ENCODE results near the gene WDFY1. TPM values are rescaled to one million over a fixed set of nuclear protein-coding genes. Genes with fewer than 3 reads are reported as not detected.

Gene WDFY1
- total RNA-seq, 4 donors from 2014 or later: 28.1 to 38.4 (median 31.8) TPM

DNA sequence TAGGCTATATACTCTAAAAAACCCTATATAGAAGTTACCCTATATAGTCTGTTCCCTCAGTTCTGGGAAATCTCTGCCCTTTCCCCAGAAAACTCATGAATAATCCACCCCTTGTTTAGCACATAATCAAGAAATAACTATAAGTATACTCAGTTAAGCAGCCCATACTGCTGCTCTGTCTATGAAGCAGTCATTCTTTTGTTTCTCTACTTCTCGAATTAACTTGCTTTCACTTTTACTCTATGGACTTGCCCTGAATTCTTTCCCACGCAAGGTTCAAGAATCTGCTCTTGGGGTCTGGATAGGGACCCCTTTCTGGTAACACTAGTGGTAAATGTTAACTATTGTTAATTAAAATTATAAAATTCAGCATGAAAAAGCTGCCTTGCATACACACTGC is 90.4 kb downstream of the WDFY1 start:
- 81 to 98% methylated on average over 2 of the region's 2 CpGs for WGBS, 2 donors
- intact Hi-C loops (cut with DNase I; ENCODE audit: low total_unique reads): no loop called here
- no peak overlapping the region for H3K4me3 ChIP-seq (ENCODE audit: low read depth, poor library complexity, severe bottlenecking)
- DNase-seq (ENCODE audit: low spot score in 2 of 2): no peak
- no peak for TF ChIP-seq POLR2A (IDR thresholded peaks at IDR 0.05)
- TF ChIP-seq, protein P1, sequence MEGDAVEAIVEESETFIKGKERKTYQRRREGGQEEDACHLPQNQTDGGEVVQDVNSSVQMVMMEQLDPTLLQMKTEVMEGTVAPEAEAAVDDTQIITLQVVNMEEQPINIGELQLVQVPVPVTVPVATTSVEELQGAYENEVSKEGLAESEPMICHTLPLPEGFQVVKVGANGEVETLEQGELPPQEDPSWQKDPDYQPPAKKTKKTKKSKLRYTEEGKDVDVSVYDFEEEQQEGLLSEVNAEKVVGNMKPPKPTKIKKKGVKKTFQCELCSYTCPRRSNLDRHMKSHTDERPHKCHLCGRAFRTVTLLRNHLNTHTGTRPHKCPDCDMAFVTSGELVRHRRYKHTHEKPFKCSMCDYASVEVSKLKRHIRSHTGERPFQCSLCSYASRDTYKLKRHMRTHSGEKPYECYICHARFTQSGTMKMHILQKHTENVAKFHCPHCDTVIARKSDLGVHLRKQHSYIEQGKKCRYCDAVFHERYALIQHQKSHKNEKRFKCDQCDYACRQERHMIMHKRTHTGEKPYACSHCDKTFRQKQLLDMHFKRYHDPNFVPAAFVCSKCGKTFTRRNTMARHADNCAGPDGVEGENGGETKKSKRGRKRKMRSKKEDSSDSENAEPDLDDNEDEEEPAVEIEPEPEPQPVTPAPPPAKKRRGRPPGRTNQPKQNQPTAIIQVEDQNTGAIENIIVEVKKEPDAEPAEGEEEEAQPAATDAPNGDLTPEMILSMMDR (IDR thresholded peaks at IDR 0.05): no peak

DNA sequence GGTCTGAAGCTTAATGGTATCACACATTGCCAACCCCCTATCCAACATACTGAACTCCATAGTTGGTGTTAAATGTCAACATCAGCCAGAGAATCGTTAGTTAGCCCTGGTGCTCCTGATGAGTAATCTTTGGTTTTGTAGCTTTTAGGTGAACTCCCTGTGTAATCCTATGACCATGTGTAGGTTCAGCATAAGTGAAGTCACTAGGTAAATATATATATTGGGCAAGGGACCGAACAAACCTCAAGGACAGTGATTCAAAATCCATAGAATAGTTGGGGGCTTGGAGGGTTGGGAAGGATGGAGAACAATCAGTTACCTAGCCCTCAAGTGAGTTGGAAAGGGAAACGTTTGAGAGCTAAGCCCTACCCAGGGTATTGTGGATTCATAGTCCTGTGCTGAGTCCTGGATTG is 91.7 kb downstream of the WDFY1 start:
- intact Hi-C loops (cut with DNase I; ENCODE audit: low total_unique reads): no loop called here
- DNase-seq (ENCODE audit: low spot score in 2 of 2): no peak
- WGBS, 2 donors: 83 to 85% methylated on average over 3 of the region's 3 CpGs
- TF ChIP-seq POLR2A (IDR thresholded peaks at IDR 0.05): no peak
- TF ChIP-seq, protein P1 (IDR thresholded peaks at IDR 0.05): no peak
- H3K4me3 ChIP-seq (ENCODE audit: low read depth, poor library complexity, severe bottlenecking): no peak overlapping the region

DNA sequence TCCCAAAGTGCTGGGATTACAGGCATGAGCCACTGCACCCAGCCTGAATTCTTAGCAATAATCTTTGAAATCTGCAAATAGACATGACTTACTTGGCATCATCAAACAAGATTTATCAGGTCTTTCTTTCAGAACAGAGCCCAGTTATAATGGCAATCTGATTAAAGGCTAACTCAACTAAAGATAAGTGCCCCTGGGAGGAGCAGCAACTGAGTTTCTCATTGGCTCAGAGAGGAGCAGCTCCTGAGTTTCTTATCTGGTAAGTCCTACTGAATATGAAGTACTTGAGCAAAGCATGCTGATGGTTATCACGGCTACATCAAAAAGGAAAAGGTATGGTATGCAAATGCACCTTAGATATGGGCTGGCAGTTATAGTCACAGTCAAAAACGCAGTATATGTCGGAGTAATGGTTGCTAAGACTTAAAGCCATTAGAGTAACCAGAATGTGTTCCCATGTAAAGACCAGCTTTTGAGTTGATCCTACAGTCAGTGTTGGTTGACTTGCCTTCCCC is 92.8 kb downstream of the WDFY1 start:
- WGBS, 2 donors: 90 to 94% methylated on average over 3 of the region's 3 CpGs
- TF ChIP-seq POLR2A (IDR thresholded peaks at IDR 0.05): no peak
- TF ChIP-seq, protein P1 (IDR thresholded peaks at IDR 0.05): no peak
- intact Hi-C loops (cut with DNase I; ENCODE audit: low total_unique reads): no loop called here
- no peak overlapping the region for H3K4me3 ChIP-seq (ENCODE audit: low read depth, poor library complexity, severe bottlenecking)
- no peak for DNase-seq (ENCODE audit: low spot score in 2 of 2)

DNA sequence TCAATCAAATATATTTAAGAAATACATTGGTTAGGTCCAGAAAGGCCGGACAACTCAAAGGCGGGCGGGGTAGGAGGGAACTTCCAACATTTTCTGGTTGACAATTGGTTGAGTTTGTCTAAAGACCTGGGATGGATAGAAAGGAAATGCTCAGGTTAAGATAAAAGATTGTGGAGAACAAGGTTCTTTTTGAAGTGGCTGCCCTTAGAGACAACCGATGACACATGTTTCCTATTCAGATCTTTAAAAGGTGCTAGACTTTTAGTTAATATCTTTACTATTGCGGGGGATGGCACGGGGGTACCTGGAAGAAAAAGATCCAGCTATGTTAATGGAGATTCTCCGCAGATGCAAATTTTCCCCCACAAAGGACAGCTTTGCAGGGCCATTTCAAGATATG is 97.7 kb downstream of the WDFY1 start:
- intact Hi-C loops (cut with DNase I; ENCODE audit: low total_unique reads): no loop called here
- no peak for DNase-seq (ENCODE audit: low spot score in 2 of 2)
- H3K4me3 ChIP-seq (ENCODE audit: low read depth, poor library complexity, severe bottlenecking): no peak overlapping the region
- TF ChIP-seq, protein P1 (IDR thresholded peaks at IDR 0.05): no peak
- TF ChIP-seq POLR2A (IDR thresholded peaks at IDR 0.05): no peak
- WGBS, 2 donors: 94 to 96% methylated on average over 7 of the region's 7 CpGs

DNA sequence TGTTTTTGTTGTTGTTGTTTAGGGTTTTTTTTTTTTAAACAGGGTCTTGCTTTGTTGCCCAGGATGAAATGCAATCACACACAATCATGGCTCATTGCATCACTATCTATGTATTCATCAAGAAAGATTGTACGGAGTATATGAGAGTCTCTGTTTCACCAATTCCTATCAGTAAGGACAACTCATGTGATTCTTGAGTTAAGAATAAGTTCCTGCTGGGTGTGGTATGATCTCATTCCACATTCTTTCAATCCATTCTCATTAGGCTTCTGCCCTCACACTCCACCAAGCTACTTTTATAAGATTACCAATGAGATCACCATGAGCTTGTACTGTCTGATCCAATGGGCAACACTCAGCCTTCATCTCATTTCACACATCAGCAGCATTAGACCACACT is 98.6 kb downstream of the WDFY1 start:
- WGBS, 2 donors: 73 to 80% methylated on average over 1 of the region's 1 CpG
- no peak for DNase-seq (ENCODE audit: low spot score in 2 of 2)
- intact Hi-C loops (cut with DNase I; ENCODE audit: low total_unique reads): no loop called here

More for the DNA sequence above, 98.6 kb downstream of the WDFY1 start:
- TF ChIP-seq POLR2A (IDR thresholded peaks at IDR 0.05): no peak
- TF ChIP-seq, protein P1 (IDR thresholded peaks at IDR 0.05): no peak
- H3K4me3 ChIP-seq (ENCODE audit: low read depth, poor library complexity, severe bottlenecking): no peak overlapping the region
